RWPE1 (cell line): ENCODE measurements around the gene AVL9.
"Not testable (repeated sequence)": the region's sequence is repeated elsewhere in the genome, so short reads cannot be mapped to it uniquely, and the experiment has no call there.

Experiments used
- CTCF ChIA-PET: fragments of 350-600 bp; sonication (Branson Sonifier 250); formaldehyde crosslinking; extraction: SDS; loops from one replicate; lab custom pipeline; 2021; lab: Yijun Ruan, JAX
- POLR2A ChIA-PET: fragments of 400-600 bp; formaldehyde crosslinking; extraction: SDS; loops from one replicate; lab custom pipeline; 2020; ENCODE audit warnings: antibody characterized with exemption; ENCODE audit not compliant: low non-redundant PET; lab: Yijun Ruan, JAX
- DNase-seq: peaks from one replicate; pipeline ENCODE4 v3.0.0; 2012; ENCODE audit warnings: low spot score
- H3K27ac ChIP-seq: fragments of 450-650 bp; 2 replicates; pipeline ENCODE4 v1.5.1; 2017
- TF ChIP-seq, protein P1 (sequence below): fragments of 450-650 bp; conservative IDR thresholded peaks from 2 replicates; pipeline ENCODE4 v1.5.1; 2017; ENCODE audit warnings: low read depth, mild to moderate bottlenecking

The AVL9 gene

DNA sequence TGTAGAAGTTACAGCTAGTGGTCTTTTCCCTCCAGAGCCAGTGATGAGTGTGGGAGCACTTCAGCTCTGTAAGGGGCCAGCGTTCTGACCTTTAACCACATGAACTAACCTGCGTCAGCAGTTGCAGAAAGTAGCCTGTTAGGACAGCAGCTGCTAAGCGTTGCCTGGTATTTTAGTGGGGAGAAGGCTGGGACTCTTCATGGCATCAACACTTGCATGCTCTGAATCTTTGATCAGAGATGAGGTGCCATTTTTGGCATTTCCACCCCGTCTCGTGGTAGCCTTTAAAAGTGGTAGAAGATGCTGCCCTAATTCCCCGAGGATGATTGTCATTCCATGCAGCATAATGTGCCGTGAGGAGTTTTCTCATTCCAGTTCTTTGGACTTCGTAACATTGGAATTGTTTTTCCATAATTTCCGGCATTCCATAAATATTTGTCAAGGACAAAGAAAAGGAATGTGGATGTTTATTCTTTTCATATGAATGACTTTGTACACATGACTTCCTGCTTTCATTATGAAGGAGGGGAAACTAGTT lies 92.2 kb downstream of the AVL9 start:
- no peak for DNase-seq
- CTCF ChIA-PET: no interaction called here
- H3K27ac ChIP-seq: no peak overlapping the region
- POLR2A ChIA-PET: no interaction called here
- TF ChIP-seq, protein P1, sequence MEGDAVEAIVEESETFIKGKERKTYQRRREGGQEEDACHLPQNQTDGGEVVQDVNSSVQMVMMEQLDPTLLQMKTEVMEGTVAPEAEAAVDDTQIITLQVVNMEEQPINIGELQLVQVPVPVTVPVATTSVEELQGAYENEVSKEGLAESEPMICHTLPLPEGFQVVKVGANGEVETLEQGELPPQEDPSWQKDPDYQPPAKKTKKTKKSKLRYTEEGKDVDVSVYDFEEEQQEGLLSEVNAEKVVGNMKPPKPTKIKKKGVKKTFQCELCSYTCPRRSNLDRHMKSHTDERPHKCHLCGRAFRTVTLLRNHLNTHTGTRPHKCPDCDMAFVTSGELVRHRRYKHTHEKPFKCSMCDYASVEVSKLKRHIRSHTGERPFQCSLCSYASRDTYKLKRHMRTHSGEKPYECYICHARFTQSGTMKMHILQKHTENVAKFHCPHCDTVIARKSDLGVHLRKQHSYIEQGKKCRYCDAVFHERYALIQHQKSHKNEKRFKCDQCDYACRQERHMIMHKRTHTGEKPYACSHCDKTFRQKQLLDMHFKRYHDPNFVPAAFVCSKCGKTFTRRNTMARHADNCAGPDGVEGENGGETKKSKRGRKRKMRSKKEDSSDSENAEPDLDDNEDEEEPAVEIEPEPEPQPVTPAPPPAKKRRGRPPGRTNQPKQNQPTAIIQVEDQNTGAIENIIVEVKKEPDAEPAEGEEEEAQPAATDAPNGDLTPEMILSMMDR: no peak

DNA sequence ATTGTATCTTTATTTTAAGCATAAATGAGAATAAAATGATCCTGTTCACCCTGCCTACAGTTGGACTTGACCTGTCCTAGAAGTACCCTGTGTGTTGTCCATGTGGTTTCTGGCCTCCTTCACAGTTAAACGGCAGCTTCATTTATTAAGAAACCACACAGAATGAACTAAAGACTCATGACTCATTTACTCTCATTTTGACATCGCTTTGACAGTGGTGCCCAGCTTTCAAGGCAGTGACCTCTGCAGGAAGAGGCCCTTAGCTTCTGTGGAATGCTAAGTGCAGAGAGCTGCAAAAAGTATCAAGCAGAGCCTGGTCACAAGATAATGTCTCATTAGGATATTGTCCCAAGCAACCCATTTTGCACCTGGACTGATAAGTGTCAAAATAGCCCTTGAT lies 93.4 kb downstream of the AVL9 start:
- H3K27ac ChIP-seq: no peak overlapping the region
- ChIA-PET POLR2A (no interaction called here), CTCF (no interaction called here)
- TF ChIP-seq, protein P1: no peak
- peak; percentile 17 for DNase-seq

DNA sequence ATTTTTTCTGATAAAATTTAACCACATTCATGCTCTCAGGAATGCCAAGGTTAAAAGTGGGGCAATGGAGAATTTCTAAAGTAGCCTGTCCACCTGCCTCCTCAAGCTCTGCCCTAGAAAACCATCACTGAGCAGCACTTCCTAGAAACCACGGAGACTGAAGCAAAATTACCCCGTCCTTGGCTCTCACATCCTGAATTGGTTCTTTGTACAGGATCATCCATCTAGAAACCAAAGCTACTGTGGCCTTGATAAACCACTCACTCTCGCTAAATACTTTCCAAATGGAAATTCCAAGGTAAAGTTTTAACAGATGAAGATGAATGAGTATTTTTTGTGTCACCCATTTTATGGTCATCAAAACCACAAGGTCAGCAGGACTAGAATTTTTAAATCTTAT lies 96.6 kb downstream of the AVL9 start:
- ChIA-PET CTCF (no interaction called here), POLR2A (no interaction called here)
- no peak for DNase-seq
- H3K27ac ChIP-seq: no peak overlapping the region
- TF ChIP-seq, protein P1: no peak

DNA sequence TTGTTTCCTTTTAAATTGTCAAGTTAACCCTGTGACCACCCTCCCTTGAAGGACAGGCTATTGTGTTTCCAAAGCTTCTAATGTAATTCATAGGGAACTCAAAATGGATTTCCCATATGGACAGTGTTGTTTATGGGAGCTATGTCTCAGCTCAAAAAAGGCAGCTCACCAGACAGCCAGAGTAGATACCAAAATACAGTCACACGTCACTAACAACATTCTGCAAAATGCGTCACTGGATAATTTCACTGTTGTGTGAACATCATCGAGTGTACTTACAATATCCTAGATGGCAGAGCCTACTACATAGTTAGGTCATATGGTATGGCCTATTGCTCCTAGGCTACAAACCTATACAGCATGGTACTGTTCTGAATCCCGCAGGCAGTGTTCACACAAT lies 97.4 kb downstream of the AVL9 start:
- no peak for DNase-seq
- TF ChIP-seq, protein P1: no peak
- no peak overlapping the region for H3K27ac ChIP-seq
- POLR2A ChIA-PET: no interaction called here
- CTCF ChIA-PET: interaction anchor here (0.6 kb wide), 1 partner anchor 14 kb away, joined by 3 read pairs; no protein-coding TSS in a partner anchor

DNA sequence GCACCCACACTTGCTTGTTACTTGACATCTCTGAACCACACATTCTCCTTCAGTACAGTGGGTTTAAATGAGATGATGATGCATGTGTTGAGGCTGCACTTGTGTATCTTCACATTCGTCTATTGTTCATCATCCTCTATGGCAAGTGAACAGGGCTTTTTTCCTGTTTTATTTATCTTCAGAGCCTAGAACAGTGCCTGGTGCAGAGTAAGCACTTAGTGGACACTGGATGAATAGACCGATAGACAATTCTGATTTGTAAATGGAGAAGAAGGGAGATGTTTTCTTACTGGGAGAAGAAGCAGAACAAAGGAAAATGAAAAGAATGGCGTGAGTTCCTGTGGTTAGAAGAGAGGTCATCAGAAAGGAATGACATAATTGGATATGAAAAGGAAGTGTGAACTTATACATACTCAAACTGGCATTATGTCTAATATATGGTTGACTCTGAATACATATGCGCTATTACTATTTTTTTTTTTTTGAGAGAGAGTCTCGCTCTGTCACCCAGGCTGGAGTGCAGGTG lies 99.7 kb downstream of the AVL9 start:
- ChIA-PET POLR2A (no interaction called here), CTCF (interaction anchor here (0.6 kb wide), 1 partner anchor 141 kb away, joined by 4 read pairs; no protein-coding TSS in a partner anchor)
- no peak for DNase-seq
- no peak overlapping the region for H3K27ac ChIP-seq
- TF ChIP-seq, protein P1: no peak

DNA sequence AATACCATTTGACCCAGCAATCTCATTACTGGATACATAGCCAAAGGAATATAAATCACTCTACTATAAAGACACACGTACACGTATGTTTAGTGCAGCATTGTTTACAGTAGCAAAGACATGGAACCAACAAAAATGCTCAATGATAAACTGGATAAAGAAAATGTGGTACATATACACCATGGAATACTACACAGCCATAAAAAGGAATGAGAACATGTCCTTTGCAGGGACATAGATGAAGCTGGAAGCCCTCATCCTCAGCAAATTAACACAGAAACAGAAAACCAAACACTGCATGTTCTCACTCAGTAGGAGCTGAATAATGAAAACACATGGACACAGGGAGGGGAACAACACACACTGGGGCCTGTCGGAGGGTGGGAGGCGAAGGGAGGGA lies 105.9 kb downstream of the AVL9 start:
- DNase-seq, H3K27ac ChIP-seq, POLR2A ChIA-PET, CTCF ChIA-PET: not testable (repeated sequence)

DNA sequence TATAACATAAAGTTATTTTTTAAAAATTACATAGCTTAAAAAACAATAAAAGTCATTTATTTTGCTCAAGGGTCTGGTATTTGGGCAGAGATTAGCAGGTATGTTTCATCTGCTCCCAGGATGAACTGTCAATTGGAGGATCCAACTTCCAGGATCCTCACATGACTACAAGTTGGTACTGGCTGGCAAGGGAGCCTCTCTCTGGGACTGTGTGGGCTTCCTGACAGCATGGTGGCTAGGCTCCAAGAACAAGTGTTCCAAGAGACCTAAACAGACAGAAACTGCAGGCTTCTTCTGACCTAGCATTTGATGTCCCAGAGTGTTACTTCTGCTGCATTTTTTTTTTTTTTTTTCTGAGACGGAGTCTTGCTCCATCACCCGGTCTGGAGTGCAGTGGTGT lies 107.2 kb downstream of the AVL9 start:
- ChIA-PET CTCF (no interaction called here), POLR2A (no interaction called here)
- TF ChIP-seq, protein P1: no peak
- no peak overlapping the region for H3K27ac ChIP-seq
- DNase-seq: no peak

DNA sequence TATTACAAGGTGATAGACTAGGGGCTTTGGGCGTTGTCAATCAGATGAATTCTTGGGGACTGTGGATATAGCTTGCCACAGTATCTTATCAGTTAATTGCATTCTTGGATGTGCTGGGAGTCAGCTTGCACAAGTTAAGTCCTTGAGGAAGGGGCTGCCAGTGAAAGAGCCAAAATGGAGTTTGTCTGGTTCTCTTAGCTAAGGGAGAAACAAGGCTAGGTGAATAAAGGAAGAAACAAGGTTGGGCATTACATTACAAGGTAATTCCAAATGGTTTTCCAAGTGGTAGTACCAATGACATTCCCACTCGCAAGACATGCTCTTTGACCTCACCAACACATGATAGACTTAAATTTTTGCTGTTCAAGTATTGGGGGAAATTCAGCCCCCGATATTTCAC lies 108.2 kb downstream of the AVL9 start:
- H3K27ac ChIP-seq, CTCF ChIA-PET, DNase-seq: not testable (repeated sequence)
- POLR2A ChIA-PET: interaction anchor here (0.6 kb wide), 1 partner anchor 108 kb away, joined by 3 read pairs; the partner anchor contains the start of gene AVL9

DNA sequence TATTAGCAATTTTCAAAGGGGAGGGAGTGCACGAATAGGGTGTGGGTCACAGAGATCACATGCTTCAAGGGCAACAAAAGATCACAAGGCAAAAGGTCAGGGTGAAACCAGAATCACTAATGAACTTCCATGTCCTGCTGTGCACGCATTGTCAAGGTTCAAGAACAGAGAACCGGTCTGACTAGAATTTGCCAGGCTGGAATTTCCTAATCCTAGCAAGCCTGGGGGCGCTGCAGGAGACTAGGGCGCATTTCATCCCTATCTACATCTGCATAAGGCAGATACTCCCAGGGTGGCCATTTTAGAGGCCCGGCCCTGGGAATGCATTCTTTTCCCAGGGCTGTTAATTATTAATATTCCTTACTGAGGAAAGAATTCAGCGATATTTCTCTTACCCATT lies 108.8 kb downstream of the AVL9 start:
- H3K27ac ChIP-seq, DNase-seq, POLR2A ChIA-PET: not testable (repeated sequence)
- CTCF ChIA-PET: interaction anchor here (0.8 kb wide), 1 partner anchor 339 kb away, joined by 3 read pairs; no protein-coding TSS in a partner anchor
